Bronchial epithelial cell (primary cell): ENCODE measurements around the gene LDAH. TPM values are rescaled to one million over a fixed set of nuclear protein-coding genes. Genes with fewer than 3 reads are reported as not detected.

Experiments
- DNase-seq: peaks from one replicate; pipeline ENCODE4 v3.0.0-alpha.2; 2010; ENCODE audit warnings: low read depth
- FAIRE-seq: peaks from 2 replicates; lab custom pipeline; 2011; peaks lifted over from hg19 to GRCh38; lab: Jason Lieb, UNC
- H3K27me3 ChIP-seq: 2 replicates; pipeline ENCODE4 v1.5.1; 2011; ENCODE audit warnings: low read length; ENCODE audit not compliant: control insufficient read depth, insufficient read depth
- H3K36me3 ChIP-seq: 2 replicates; pipeline ENCODE4 v1.5.1; 2011; ENCODE audit warnings: low read length; ENCODE audit not compliant: control insufficient read depth, insufficient read depth
- H3K4me3 ChIP-seq: 2 replicates; pipeline ENCODE4 v1.5.1; 2011; ENCODE audit warnings: mild to moderate bottlenecking, low read depth, low read length, control low read depth
- CTCF ChIP-seq: IDR thresholded peaks from 2 replicates; pipeline ENCODE4 v1.5.1; 2011; ENCODE audit warnings: mild to moderate bottlenecking, moderate library complexity, low read length, control low read depth, inconsistent platforms; ENCODE audit not compliant: insufficient read depth, severe bottlenecking
- total RNA-seq: library from RNA; depleted of rRNA; stranded (reverse); fragments of >200 nt; gene quantifications from 2 replicates; pipeline ENCODE4 v1.2.1, GENCODE V29; 2014

LDAH gene
- total RNA-seq, 1 donor from 2014 or later, result 8.4 TPM

- FAIRE-seq (no peak), DNase-seq (no peak)
- TF ChIP-seq CTCF, result no peak
- Histone ChIP-seq H3K4me3 (no peak overlapping the region), H3K36me3 (peaks cover 7% of the 10 kb centered on the region), H3K27me3 (no peaks in the 10 kb centered on the region)
Measured at GRCh38 chr2:20637147-20637546, 185.8 kb downstream of the LDAH start.

GRCh38 chr2:20635675-20636584 is 187.0 kb downstream of the LDAH start:
- Histone ChIP-seq H3K27me3 (no peaks in the 10 kb centered on the region), H3K4me3 (no peak overlapping the region), H3K36me3 (peaks cover 5% of the 10 kb centered on the region)
- FAIRE-seq, result no peak
- DNase-seq, result peak; percentile 44
- TF ChIP-seq CTCF, result peak; percentile 96

GRCh38 chr2:20635113-20635510 is 187.8 kb downstream of the LDAH start:
- no peak overlapping the region for H3K4me3 ChIP-seq
- TF ChIP-seq CTCF, result no peak
- FAIRE-seq (no peak), DNase-seq (no peak)
- no peaks in the 10 kb centered on the region for H3K27me3 ChIP-seq
- peaks cover 6% of the 10 kb centered on the region for H3K36me3 ChIP-seq

- Histone ChIP-seq H3K36me3 (peaks cover 4% of the 10 kb centered on the region), H3K27me3 (no peaks in the 10 kb centered on the region), H3K4me3 (no peak overlapping the region)
- no peak for TF ChIP-seq CTCF
- DNase-seq (peak; percentile 58), FAIRE-seq (no peak)
Measured at GRCh38 chr2:20634507-20635112, 188.3 kb downstream of the LDAH start.

Other genes with a start within 250 kb of the LDAH start
- 27.6 and 37.8 TPM in 2 replicates for gene HS1BP3, start 172.0 kb downstream of the LDAH start, total RNA-seq
- gene GDF7, start 156.0 kb downstream of the LDAH start, total RNA-seq, result under 0.01 and 0.13 TPM in 2 replicates
- under 0.01 TPM in 1 of 2 replicates, not detected in the other for gene APOB, start 221.0 kb upstream of the LDAH start, total RNA-seq